8988T (cell line): Measurements from ENCODE around the gene CYP24A1.

Experiments
- DNase-seq: peaks from one replicate; pipeline ENCODE4 v3.0.0; 2011

The CYP24A1 gene

GRCh38 chr20:54110457-54110856 lies 63.3 kb downstream of the CYP24A1 start:
- no peak for DNase-seq

- no peak for DNase-seq
Measured at GRCh38 chr20:54110041-54110440, 63.7 kb downstream of the CYP24A1 start.

GRCh38 chr20:54108817-54109216 lies 65.0 kb downstream of the CYP24A1 start:
- DNase-seq = no peak

GRCh38 chr20:54108326-54108642 lies 65.5 kb downstream of the CYP24A1 start:
- DNase-seq = no peak

GRCh38 chr20:54107600-54108325 lies 66.0 kb downstream of the CYP24A1 start:
- no peak for DNase-seq

- no peak for DNase-seq
Measured at GRCh38 chr20:54107181-54107580, 66.6 kb downstream of the CYP24A1 start.

- no peak for DNase-seq
Measured at GRCh38 chr20:54106162-54106561, 67.6 kb downstream of the CYP24A1 start.

GRCh38 chr20:54105653-54106052 lies 68.1 kb downstream of the CYP24A1 start:
- DNase-seq = no peak

GRCh38 chr20:54104781-54105180 lies 69.0 kb downstream of the CYP24A1 start:
- no peak for DNase-seq

GRCh38 chr20:54103762-54104600 lies 69.8 kb downstream of the CYP24A1 start:
- no peak for DNase-seq
